Mucosa of rectum (tissue), 2 donors: ENCODE results near the gene MIB1.

Experiments
- H3K27ac ChIP-seq, 2 donors: one replicate each; pipeline ENCODE4 v1.7.0; 2013; ENCODE audit warnings: inconsistent platforms in 2 of 2, low read depth in 2 of 2, low read length in 2 of 2
- H3K27me3 ChIP-seq, 2 donors: one replicate each; pipeline ENCODE4 v1.7.0; 2013; ENCODE audit warnings: low read length in 2 of 2; ENCODE audit not compliant: control insufficient read depth in 2 of 2, insufficient read depth in 2 of 2
- H3K36me3 ChIP-seq, 2 donors: one replicate each; pipeline ENCODE4 v1.7.0; 2013; ENCODE audit warnings: low read length in 2 of 2; ENCODE audit not compliant: control insufficient read depth in 2 of 2, insufficient read depth in 2 of 2
- H3K4me1 ChIP-seq, 2 donors: one replicate each; pipeline ENCODE4 v1.7.0; 2013; ENCODE audit warnings: low read length in 2 of 2, mild to moderate bottlenecking in 1 of 2; ENCODE audit not compliant: control insufficient read depth in 2 of 2, insufficient read depth in 2 of 2
- H3K4me3 ChIP-seq, 2 donors: one replicate each; pipeline ENCODE4 v1.7.0; 2013; ENCODE audit warnings: low read length in 2 of 2
- H3K9ac ChIP-seq, 2 donors: one replicate each; pipeline ENCODE4 v1.7.0; 2013; ENCODE audit warnings: low read length in 2 of 2, low read depth in 1 of 2, mild to moderate bottlenecking in 1 of 2
- H3K9me3 ChIP-seq, 2 donors: one replicate each; pipeline ENCODE4 v1.7.0; 2013; ENCODE audit warnings: low read length in 2 of 2; ENCODE audit not compliant: control insufficient read depth in 2 of 2
- donor health status: healthy.
- donor health status: Normal muscosa, but diverticular disease.

The MIB1 gene

DNA sequence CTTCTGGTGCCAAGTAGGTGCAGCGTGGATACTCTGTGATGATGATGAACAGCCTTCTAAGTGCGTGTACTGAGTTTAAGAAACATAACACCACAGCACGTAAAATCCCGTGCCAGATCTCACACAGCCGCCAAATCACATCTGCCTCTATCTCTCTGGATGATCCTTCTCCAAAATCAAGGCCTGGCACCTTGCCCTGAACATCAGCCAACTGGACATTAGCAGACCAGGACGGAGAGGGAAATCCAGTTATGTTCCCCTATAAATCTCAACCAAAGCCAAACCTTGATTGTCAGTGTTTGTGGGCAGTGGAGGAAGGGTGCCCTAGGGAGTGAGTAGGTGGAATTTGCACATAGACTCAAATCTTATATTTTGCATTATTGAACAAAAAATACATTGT is 164.3 kb downstream of the MIB1 start:
- Histone ChIP-seq H3K9me3 (no peaks in the 10 kb centered on the region), H3K9ac (no peak overlapping the region), H3K36me3 (no peaks in the 10 kb centered on the region), H3K27me3 (no peaks in the 10 kb centered on the region), H3K27ac (no peak overlapping the region), H3K4me3 (no peak overlapping the region), H3K4me1 (peaks cover 0 to 9% of the 10 kb centered on the region in 2 donors)

- Histone ChIP-seq H3K36me3 (no peaks in the 10 kb centered on the region), H3K9me3 (no peaks in the 10 kb centered on the region), H3K4me1 (peaks cover 0 to 2% of the 10 kb centered on the region in 2 donors), H3K27ac (no peak overlapping the region), H3K9ac (no peak overlapping the region), H3K4me3 (no peak overlapping the region), H3K27me3 (no peaks in the 10 kb centered on the region)
Observed at GRCh38 chr18:21907451-21907850, 166.9 kb downstream of the MIB1 start.

- no peak overlapping the region for H3K4me3 ChIP-seq
- peaks cover 0 to 3% of the 10 kb centered on the region in 2 donors for H3K4me1 ChIP-seq
- no peaks in the 10 kb centered on the region for H3K36me3 ChIP-seq
- no peak overlapping the region for H3K9ac ChIP-seq
- no peaks in the 10 kb centered on the region for H3K27me3 ChIP-seq
- H3K27ac ChIP-seq = no peak overlapping the region
- H3K9me3 ChIP-seq = no peaks in the 10 kb centered on the region
Observed at GRCh38 chr18:21908711-21909110, 168.1 kb downstream of the MIB1 start.

DNA sequence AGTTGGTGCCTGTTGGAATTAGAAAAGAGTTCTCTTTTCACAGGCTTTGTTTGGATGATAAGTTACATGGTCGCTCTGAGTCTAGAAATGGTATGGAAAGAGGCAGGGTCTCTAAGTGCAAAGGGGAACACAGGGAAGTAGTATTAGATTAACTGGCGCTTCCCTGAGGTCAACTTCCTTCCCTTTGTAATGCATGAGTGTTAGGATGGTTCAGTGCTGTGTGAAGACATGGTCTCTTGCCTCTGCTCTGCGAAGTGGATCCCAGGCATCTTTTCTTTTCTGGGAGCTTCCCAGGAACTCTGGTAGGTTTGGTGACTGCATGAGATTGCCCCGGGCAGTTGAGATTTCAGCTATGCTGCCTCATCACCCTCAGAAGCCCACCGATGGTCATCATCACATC is 170.3 kb downstream of the MIB1 start:
- Histone ChIP-seq H3K9ac (no peak overlapping the region), H3K4me3 (no peak overlapping the region), H3K4me1 (peaks cover 0 to 3% of the 10 kb centered on the region in 2 donors), H3K9me3 (no peaks in the 10 kb centered on the region), H3K27ac (no peak overlapping the region), H3K36me3 (no peaks in the 10 kb centered on the region), H3K27me3 (peaks cover 0 to 2% of the 10 kb centered on the region in 2 donors)

GRCh38 chr18:21911551-21911950 is 171.0 kb downstream of the MIB1 start:
- no peak overlapping the region for H3K27ac ChIP-seq
- H3K9ac ChIP-seq = no peak overlapping the region
- H3K27me3 ChIP-seq = peaks cover 0 to 2% of the 10 kb centered on the region in 2 donors
- H3K36me3 ChIP-seq = no peaks in the 10 kb centered on the region
- no peaks in the 10 kb centered on the region for H3K9me3 ChIP-seq
- peaks cover 0 to 3% of the 10 kb centered on the region in 2 donors for H3K4me1 ChIP-seq
- no peak overlapping the region for H3K4me3 ChIP-seq

DNA sequence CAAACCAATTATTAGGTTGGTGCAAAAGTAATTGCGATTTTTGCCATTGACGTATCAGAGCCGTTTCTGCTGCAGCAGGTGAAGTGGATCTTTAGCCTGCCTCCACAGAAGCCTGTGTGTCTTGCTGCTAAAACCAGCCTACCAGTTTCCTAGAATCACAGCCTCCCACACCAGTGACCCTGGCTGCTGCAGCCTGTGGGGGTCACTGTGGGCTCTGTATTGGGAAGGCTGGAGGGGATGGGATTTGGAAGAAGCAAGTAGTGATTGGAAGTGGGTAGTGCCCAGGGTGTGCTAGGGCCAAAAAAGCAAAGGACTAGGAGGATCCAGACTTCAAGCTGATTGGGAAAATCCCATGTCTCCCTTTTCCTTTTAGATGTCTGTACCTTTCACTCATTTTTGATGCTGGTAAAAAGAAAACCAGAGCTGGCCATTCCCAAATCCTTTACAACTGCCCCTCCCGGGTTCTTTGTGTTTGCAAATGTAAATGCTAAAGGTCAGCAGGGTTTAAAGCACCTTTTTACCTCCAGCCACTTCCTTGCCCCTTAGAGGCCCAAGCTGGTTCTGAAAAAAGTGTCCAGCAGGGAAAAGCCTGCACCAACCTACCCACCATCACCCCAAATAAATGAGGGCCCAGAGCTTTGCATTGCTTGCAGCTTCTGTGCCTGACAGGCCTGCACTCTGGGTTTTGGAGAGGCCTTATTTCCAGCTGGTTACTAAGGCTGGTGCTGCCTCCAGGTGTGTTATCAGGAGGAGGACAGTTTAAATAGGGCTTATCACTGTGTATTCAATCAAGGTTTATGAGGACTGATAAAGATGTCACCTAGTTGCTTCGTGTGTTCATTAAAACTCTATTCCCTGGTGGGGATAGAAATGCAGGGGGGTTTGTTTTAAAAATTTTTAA is 172.0 kb downstream of the MIB1 start:
- Histone ChIP-seq H3K9me3 (no peaks in the 10 kb centered on the region), H3K4me3 (no peak overlapping the region), H3K27me3 (peaks cover 0 to 2% of the 10 kb centered on the region in 2 donors), H3K36me3 (no peaks in the 10 kb centered on the region), H3K9ac (no peak overlapping the region), H3K27ac (no peak overlapping the region), H3K4me1 (peaks cover 0 to 3% of the 10 kb centered on the region in 2 donors)

DNA sequence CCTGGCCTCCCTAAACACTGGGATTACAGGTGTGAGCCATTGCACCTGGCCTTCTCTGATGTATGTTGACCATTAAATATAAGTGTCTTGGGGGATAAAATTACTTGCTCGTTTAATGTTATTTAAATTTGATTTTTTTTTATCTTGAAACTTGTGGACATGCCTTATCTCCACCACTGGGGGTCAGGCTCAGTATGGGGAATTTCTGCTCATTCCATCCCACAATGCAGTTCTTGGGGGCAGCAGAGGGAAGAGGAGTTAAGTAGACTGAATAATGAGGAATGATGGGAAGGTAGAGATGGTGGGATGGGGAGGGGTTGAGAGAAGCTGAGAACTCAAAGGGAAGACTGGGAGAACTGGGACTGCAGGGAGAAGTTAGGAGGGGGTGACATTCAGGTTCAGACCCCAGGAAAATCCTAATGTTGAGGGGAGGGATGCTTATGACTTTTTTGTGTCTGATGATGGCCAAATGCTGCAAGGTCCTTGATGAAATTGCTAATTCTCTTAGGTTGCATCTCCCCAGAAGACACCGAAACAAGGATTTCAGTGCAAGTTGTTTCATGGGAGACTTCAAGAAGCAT is 174.2 kb downstream of the MIB1 start:
- no peaks in the 10 kb centered on the region for H3K9me3 ChIP-seq
- H3K4me1 ChIP-seq = peaks cover 0 to 3% of the 10 kb centered on the region in 2 donors
- H3K9ac ChIP-seq = no peak overlapping the region
- H3K27ac ChIP-seq = no peak overlapping the region
- no peak overlapping the region for H3K4me3 ChIP-seq
- H3K36me3 ChIP-seq = no peaks in the 10 kb centered on the region
- H3K27me3 ChIP-seq = peaks cover 0 to 2% of the 10 kb centered on the region in 2 donors

GRCh38 chr18:21915546-21915945 is 175.0 kb downstream of the MIB1 start:
- Histone ChIP-seq H3K4me1 (peaks cover 0 to 3% of the 10 kb centered on the region in 2 donors), H3K27ac (no peak overlapping the region), H3K9me3 (no peaks in the 10 kb centered on the region), H3K27me3 (peaks cover 0 to 2% of the 10 kb centered on the region in 2 donors), H3K4me3 (no peak overlapping the region), H3K36me3 (no peaks in the 10 kb centered on the region), H3K9ac (no peak overlapping the region)

DNA sequence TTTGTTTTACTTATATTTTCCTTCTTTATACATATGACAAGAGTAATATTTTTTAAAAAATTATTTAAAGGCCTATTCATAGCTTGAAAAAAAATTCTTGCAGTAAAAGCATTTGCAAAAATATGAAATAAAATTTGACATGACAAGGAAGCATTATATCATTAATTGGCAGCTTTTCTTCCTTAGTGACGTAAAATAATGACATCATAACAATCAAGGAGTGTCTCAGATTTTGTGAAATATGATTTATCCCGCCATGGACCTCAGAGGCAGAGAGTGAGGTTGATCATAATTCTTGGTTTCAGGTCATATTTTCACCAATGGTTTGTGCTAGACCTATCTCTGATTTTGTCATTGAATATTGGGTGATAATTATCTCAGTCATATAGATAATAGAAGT is 176.0 kb downstream of the MIB1 start:
- Histone ChIP-seq H3K27me3 (peaks cover 0 to 2% of the 10 kb centered on the region in 2 donors), H3K9ac (no peak overlapping the region), H3K27ac (no peak overlapping the region), H3K4me1 (peaks cover 0 to 3% of the 10 kb centered on the region in 2 donors), H3K4me3 (no peak overlapping the region), H3K9me3 (no peaks in the 10 kb centered on the region), H3K36me3 (no peaks in the 10 kb centered on the region)

DNA sequence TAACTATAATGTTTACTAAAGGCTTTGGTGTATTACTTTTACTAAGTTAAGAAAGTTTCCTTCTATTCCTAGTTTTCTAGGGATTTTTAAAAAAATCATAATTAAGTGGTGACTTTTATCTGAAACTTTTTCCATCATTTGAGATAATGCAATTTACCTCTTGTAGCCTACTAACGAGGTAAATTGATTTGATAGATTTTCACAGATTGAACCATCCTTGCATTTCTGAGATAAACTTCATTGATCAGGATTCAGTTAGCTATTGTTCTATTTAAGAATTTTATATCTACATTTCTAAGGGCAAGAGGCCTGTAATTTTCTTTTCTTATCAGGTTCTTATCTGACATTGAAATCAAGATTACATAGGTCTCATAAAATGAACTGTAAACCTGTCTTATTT is 178.1 kb downstream of the MIB1 start:
- no peak overlapping the region for H3K4me3 ChIP-seq
- H3K9ac ChIP-seq = no peak overlapping the region
- no peaks in the 10 kb centered on the region for H3K36me3 ChIP-seq
- no peaks in the 10 kb centered on the region for H3K4me1 ChIP-seq
- peaks cover 0 to 2% of the 10 kb centered on the region in 2 donors for H3K27me3 ChIP-seq
- H3K27ac ChIP-seq = no peak overlapping the region
- H3K9me3 ChIP-seq = no peaks in the 10 kb centered on the region
